Measurements from ENCODE around the gene CCDC184. TPM values are rescaled to one million over a fixed set of nuclear protein-coding genes. Genes with fewer than 3 reads are reported as not detected.
"Not testable (repeated sequence)": the region's sequence is repeated elsewhere in the genome, so short reads cannot be mapped to it uniquely, and the experiment has no call there.

Gene CCDC184
- total RNA-seq, 3 donors from 2014 or later (not counting 1 experiment from before 2014, with no cell fraction given), result 3.0 to 6.2 (median 4.2) TPM

DNA sequence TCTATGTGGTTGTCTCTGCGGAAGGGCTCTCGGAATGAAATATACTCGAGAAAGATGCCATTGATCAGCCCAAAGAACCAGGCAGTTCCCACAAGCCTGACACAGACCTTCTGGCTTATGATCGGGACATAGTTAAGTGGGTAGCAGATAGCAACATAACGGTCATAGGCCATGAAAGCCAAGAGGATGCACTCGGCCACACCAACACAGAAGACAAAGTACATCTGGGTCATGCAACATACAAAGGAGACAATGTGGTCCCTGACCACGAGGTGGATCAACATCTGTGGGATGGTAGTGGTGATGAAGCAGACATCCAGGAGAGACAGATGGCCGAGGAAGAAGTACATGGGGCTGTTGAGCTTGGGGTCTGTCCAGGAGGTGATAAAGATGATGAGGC lies 19.3 kb downstream of the CCDC184 start:
- no peak overlapping the region for H3K27ac ChIP-seq (ENCODE audit: low read length)
- TF ChIP-seq, protein P1, sequence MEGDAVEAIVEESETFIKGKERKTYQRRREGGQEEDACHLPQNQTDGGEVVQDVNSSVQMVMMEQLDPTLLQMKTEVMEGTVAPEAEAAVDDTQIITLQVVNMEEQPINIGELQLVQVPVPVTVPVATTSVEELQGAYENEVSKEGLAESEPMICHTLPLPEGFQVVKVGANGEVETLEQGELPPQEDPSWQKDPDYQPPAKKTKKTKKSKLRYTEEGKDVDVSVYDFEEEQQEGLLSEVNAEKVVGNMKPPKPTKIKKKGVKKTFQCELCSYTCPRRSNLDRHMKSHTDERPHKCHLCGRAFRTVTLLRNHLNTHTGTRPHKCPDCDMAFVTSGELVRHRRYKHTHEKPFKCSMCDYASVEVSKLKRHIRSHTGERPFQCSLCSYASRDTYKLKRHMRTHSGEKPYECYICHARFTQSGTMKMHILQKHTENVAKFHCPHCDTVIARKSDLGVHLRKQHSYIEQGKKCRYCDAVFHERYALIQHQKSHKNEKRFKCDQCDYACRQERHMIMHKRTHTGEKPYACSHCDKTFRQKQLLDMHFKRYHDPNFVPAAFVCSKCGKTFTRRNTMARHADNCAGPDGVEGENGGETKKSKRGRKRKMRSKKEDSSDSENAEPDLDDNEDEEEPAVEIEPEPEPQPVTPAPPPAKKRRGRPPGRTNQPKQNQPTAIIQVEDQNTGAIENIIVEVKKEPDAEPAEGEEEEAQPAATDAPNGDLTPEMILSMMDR (IDR thresholded peaks at IDR 0.05), result no peak
- 96% methylated on average over 8 of the region's 8 CpGs for WGBS (ENCODE audit: insufficient coverage)
- H3K27me3 Mint-ChIP-seq (ENCODE audit: low read depth in 2 of 2), result no peaks in the 10 kb centered on the region
- H3K36me3 Mint-ChIP-seq, result peaks cover 48% of the 10 kb centered on the region
- ATAC-seq, result no peak
- DNase-seq, result no peak
- H3K27ac Mint-ChIP-seq, result no peak overlapping the region
- peaks cover 41 to 50% of the 10 kb centered on the region in 2 donors for H3K4me1 Mint-ChIP-seq
- no peaks in the 10 kb centered on the region for H3K27me3 ChIP-seq (ENCODE audit: control insufficient read depth, insufficient read depth, low read length)
- peaks cover 27% of the 10 kb centered on the region for H3K4me1 ChIP-seq (ENCODE audit: control insufficient read depth, insufficient read depth, low read length)
- intact Hi-C loops (cut with micrococcal nuclease), result no loop called here
- H3K9me3 ChIP-seq (ENCODE audit: control insufficient read depth, insufficient read depth, low read length), result peaks cover 10% of the 10 kb centered on the region
- H3K9me3 Mint-ChIP-seq, result peaks cover 12% of the 10 kb centered on the region in 2 donors
- H3K4me3 ChIP-seq (ENCODE audit: low read length), result no peak overlapping the region
- H3K4me3 Mint-ChIP-seq, result no peak overlapping the region
- no peaks in the 10 kb centered on the region for H3K36me3 ChIP-seq (ENCODE audit: control insufficient read depth, insufficient read depth, low read length)

DNA sequence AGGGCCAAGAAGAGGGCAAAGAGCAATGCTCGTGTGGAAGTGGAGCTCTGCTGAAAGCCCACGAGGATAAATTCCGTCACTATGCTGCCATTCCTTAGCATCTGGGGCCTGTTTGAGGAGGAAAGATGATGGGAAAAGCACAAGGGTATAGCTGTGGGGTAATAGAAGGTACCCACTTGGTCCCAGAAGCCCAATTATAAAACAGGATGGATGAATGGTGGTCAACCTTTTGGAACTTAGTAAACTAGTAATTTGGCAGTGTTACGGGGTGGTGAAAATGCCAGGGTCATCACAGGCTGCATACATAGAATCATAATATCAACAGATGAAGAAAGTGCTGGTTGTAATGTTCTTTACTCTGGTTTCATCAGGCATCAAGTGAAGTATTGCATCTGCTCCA lies 19.7 kb downstream of the CCDC184 start, which contains the start of gene OR10AD1:
OR10AD1 (minus strand) TSS at position 101 of the 400 bp plus-strand sequence; CDS start at position 101, 0 bp downstream.
- Mint-ChIP-seq H3K4me3 (no peak within 1 kb of the TSS), H3K9me3 (peaks cover 12% of the 10 kb centered on the region in 2 donors), H3K27ac (no peak within 1 kb of the TSS), H3K27me3 (ENCODE audit: low read depth in 2 of 2) (no peaks in the 10 kb centered on the region), H3K4me1 (peaks cover 41 to 48% of the 10 kb centered on the region in 2 donors), H3K36me3 (peaks cover 52% of the 10 kb centered on the region)
- peaks cover 27% of the 10 kb centered on the region for H3K4me1 ChIP-seq (ENCODE audit: control insufficient read depth, insufficient read depth, low read length)
- WGBS (ENCODE audit: insufficient coverage), result 99% methylated on average over 3 of the region's 4 CpGs
- H3K36me3 ChIP-seq (ENCODE audit: control insufficient read depth, insufficient read depth, low read length), result no peaks in the 10 kb centered on the region
- H3K27me3 ChIP-seq (ENCODE audit: control insufficient read depth, insufficient read depth, low read length), result no peaks in the 10 kb centered on the region
- DNase-seq, result no peak
- intact Hi-C loops (cut with micrococcal nuclease), result no loop called here
- ATAC-seq, result no peak
- H3K4me3 ChIP-seq (ENCODE audit: low read length), result no peak within 1 kb of the TSS
- peaks cover 10% of the 10 kb centered on the region for H3K9me3 ChIP-seq (ENCODE audit: control insufficient read depth, insufficient read depth, low read length)
- no peak within 1 kb of the TSS for H3K27ac ChIP-seq (ENCODE audit: low read length)
- TF ChIP-seq, protein P1 (IDR thresholded peaks at IDR 0.05), result no peak

DNA sequence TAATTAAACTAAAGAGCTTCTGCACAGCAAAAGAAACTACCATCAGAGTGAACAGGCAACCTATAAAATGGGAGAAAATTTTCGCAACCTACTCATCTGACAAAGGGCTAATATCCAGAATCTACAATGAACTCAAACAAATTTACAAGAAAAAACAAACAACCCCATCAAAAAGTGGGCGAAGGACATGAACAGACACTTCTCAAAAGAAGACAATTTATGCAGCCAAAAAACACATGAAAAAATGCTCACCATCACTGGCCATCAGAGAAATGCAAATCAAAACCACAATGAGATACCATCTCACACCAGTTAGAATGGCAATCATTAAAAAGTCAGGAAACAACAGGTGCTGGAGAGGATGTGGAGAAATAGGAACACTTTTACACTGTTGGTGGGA lies 26.1 kb downstream of the CCDC184 start:
- H3K4me3 ChIP-seq (ENCODE audit: low read length); H3K4me3 Mint-ChIP-seq; DNase-seq; intact Hi-C loops (cut with micrococcal nuclease); H3K4me1 ChIP-seq (ENCODE audit: control insufficient read depth, insufficient read depth, low read length); ATAC-seq; H3K27me3 ChIP-seq (ENCODE audit: control insufficient read depth, insufficient read depth, low read length); H3K9me3 Mint-ChIP-seq; H3K9me3 ChIP-seq (ENCODE audit: control insufficient read depth, insufficient read depth, low read length); H3K27ac Mint-ChIP-seq; H3K36me3 ChIP-seq (ENCODE audit: control insufficient read depth, insufficient read depth, low read length); H3K27ac ChIP-seq (ENCODE audit: low read length): not testable (repeated sequence)
- WGBS (ENCODE audit: insufficient coverage), result no CpG with 5 or more reads among the region's 2 CpGs
- Mint-ChIP-seq H3K36me3 (peaks cover 27% of the 10 kb centered on the region), H3K4me1 (peaks cover 0 to 11% of the 10 kb centered on the region in 2 donors), H3K27me3 (ENCODE audit: low read depth in 2 of 2) (peaks cover 7 to 14% of the 10 kb centered on the region in 2 donors)

DNA sequence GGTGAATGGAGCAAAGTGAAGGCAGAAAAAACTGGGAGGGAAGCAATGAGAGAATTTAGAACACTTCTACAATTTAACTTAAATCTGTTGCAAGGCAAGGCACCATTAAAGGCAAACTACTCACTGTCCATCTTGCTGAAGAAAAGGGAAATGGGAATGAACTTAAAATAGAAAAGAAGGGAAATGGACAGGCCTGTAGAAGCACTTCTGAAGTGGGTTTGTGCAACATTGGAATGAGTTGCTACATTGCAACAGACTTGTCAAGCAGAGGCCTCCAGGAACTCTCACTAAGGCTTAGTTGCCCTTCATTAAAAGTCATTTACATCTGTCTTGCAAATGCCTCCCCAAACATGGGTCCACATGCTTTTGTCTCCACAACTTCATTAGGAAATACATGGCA lies 33.3 kb downstream of the CCDC184 start:
- peaks cover 7% of the 10 kb centered on the region for H3K4me1 ChIP-seq (ENCODE audit: control insufficient read depth, insufficient read depth, low read length)

More for the DNA sequence above, 33.3 kb downstream of the CCDC184 start:
- Histone ChIP-seq H3K36me3 (ENCODE audit: control insufficient read depth, insufficient read depth, low read length) (no peaks in the 10 kb centered on the region), H3K27me3 (ENCODE audit: control insufficient read depth, insufficient read depth, low read length) (peaks cover 2% of the 10 kb centered on the region), H3K9me3 (ENCODE audit: control insufficient read depth, insufficient read depth, low read length) (no peaks in the 10 kb centered on the region), H3K27ac (ENCODE audit: low read length) (no peak overlapping the region), H3K4me3 (ENCODE audit: low read length) (no peak overlapping the region)
- peaks cover 0 to 11% of the 10 kb centered on the region in 2 donors for H3K4me1 Mint-ChIP-seq
- intact Hi-C loops (cut with micrococcal nuclease), result no loop called here
- no peak overlapping the region for H3K27ac Mint-ChIP-seq
- no peaks in the 10 kb centered on the region for H3K36me3 Mint-ChIP-seq
- DNase-seq, result no peak
- H3K27me3 Mint-ChIP-seq (ENCODE audit: low read depth in 2 of 2), result peaks cover 3 to 15% of the 10 kb centered on the region in 2 donors
- TF ChIP-seq, protein P1 (IDR thresholded peaks at IDR 0.05), result no peak
- H3K4me3 Mint-ChIP-seq, result no peak overlapping the region
- no peak for ATAC-seq
- H3K9me3 Mint-ChIP-seq, result no peaks in the 10 kb centered on the region

Data from natural killer cell (primary cell).